Spleen (tissue), 7 donors: ENCODE data around the gene PARP9.

Experiments used
- CTCF ChIP-seq, 11 experiments: fragments of 200-600 bp in 7 of 11; fragments of 450-650 bp in 4 of 11; sonication (generic) in 4 of 11; IDR thresholded peaks in 8 of 11; conservative IDR thresholded peaks in 3 of 11; 1 replicate in 7 of 11; 2 replicates in 4 of 11; pipeline versions ENCODE4 v1.4.0 to v1.8.0; 2016 to 2021; ENCODE audit warnings: antibody characterized with exemption in 11 of 11, inconsistent platforms in 4 of 11, mild to moderate bottlenecking in 1 of 11
- POLR2AphosphoS5 ChIP-seq, 3 donors: sonication (generic); formaldehyde crosslinking; IDR thresholded peaks; one replicate each; pipeline ENCODE4 v1.5.1; 2017; ENCODE audit warnings: antibody characterized with exemption in 3 of 3
- donor health status: DM: no; HTN: no; CAD: no; lungs with moderate emphysema.
- donor health status: DM: no; HTN: no; CAD: no.
- donor health status: DM: no; HTN: no; CAD: no.

GRCh38 chr3:122589297-122589696, 25.2 kb upstream of the PARP9 start:
- TF ChIP-seq CTCF (IDR thresholded peaks at IDR 0.05 in 8 of 11, conservative IDR thresholded peaks at IDR 0.05 in 3 of 11) (no peak), POLR2AphosphoS5 (IDR thresholded peaks at IDR 0.05) (no peak)
